NCI-H1436 (cell line): Measurements from ENCODE around the gene FCHO1.
"Not testable (repeated sequence)": the region's sequence is repeated elsewhere in the genome, so short reads cannot be mapped to it uniquely, and the experiment has no call there.

Source experiments
- DNase-seq: peaks from one replicate; lab custom pipeline; 2025; lab: John Stamatoyannopoulos, UW

FCHO1 gene

DNA sequence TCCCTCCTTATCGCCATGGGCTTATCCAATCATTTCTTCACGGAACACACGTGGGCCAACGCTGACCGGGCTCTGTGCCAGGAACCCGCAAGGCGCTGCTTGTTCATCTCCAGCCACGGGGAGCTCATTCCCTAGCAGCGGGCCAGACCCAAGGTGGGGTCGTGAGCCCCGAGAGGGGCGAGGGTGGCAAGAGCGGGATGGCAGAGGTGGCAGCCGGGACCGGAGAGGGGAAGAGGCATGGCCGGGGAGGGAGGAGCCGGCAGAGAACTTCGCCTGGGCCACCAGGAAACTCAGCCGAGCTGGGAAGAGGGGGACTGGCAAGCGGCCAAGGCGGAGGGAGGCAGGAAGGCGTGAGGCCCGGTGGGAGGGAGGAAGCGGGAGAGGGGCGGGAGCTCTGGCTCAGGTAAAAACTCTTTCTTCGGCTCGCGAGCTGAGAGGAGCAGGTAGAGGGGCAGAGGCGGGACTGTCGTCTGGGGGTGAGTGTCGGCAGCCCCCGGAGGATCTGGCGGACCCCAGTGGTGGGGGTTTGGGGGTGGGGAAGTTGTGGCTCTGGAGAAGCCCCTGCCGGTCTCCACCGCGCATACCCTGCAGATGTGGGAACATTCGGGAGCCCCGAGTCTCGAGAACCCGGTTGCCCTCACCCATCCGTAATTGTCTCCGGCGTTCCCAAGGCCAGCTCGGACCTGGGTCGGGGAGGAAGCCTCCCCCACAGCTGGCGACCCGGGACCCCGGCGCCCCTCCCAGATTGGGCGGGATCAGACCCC, 43.6 kb downstream of the FCHO1 start, which contains the start of gene B3GNT3:
TSS of gene B3GNT3 (plus strand) at position 408 of the 764 bp plus-strand sequence. CDS start 12,670 bp downstream, outside the sequence.
- DNase-seq: peak; percentile 44

DNA sequence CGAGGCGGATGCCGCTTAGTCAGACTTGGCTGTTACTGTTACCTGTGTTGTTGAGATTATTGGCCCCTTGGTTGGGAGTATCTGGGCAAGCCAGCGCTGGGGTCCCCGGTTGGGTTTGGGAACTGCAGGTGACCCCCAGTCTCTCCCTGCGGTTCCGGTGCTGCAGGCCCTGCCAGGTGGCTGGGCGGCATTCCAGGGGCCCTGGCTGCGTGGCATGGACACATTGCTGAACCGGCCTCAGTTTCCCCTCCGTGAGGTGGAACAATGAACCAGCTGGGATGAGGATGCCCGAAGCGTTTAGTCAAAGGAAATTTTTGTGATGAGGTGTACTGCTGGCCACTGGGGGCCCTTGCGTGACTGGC, 44.2 kb downstream of the FCHO1 start:
- no peak for DNase-seq

DNA sequence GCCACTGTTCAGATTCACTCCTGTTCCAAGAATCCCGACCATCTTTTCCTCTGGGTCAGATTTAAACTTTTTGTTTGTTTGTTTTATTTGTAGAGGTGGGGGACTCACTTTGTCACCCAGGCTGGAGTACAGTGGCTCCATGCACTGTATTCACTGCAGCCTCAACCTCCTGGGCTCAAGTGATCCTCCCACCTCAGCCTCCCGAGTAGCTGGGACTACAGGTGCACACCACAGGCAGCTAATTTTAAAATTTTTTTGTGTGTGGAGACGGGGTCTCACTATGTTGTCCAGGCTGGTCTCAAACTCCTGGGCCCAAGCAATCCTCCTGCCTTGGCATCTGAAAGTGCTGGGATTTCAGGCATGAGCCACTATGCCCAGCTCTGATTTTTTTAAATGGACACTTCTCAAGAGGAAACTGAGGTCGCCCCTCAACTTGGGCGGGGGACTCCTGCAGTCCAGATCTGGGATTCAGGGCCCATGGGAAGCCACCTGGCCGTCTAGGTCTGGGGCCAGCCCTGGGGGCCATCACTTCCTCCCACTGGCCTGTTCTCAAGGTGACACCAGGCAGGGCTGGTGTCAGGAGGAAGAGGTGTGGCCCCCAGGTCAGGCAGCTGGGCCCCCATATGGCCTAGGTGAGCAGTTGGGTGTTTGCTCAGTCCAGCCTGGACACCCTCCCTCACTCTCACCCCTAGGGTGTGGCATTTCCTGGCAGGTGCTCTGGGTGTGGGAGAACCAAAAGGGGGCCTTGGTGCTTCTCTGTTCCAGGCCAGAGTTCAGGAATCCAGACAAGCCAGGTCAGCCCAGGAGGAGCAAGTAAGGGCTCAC, 44.9 kb downstream of the FCHO1 start:
- DNase-seq: no peak

DNA sequence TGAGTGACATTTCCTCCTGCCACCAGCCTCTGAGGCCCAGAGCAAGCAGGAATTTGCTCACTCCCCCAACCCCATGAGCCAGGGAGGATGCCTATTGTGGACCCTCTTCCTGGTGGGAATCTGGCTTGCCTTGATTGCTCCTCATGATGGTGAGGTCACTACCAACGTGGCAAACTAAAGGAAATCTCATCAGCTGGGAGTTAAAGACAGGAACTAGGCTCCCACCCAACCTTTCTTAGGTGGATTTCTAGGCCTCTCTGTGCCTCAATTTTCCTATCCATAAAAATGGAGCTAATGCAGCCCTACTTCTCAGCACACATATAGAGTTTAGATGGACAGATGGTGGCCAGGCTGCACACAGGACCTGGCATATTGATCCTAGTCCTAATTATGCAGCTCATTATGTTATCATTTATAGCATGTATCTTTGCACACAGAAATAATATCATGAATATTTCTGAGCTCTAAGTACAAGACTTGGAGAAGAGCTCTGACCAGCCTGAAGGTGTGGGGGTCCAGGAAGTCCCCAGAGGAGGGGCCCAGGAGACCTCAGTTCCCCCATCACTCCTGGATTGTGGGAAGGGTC, 45.7 kb downstream of the FCHO1 start:
- DNase-seq: no peak

DNA sequence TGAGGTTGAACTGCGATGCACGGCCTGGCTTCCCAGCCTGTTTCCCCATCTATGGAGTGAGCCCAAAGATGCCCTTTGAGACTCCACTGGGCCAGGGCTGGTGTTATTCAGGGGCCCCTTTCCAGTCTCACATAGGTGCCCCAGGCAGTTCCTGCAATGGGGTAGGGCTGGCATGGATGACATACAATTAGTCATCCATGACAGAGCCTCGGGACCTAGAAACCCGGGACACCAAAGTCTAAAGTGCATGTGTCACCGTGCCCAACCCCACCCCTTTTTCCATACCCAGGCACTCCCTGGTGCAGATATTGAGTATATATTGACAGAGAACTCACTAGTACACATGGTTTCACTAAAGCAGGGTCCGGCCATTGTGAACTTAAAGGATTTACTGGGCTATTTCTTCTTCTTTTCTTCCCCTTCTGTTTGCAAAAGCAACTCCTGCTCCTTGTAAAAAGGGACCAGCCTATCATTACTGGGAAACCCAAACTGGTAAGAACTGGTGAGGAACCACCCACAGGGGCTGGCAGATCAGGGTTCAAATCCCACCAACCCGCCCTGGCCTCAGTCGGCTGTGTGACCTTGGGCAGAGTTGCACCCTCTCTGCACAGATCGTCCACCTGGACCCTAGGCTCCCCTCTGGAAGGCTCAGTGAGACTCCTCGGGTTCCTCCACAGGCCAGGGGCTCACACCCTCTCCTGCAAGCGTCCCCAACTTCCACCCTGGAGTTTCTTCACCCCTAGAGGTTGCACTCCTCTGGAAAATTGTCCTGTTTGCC, 46.3 kb downstream of the FCHO1 start:
- no peak for DNase-seq

DNA sequence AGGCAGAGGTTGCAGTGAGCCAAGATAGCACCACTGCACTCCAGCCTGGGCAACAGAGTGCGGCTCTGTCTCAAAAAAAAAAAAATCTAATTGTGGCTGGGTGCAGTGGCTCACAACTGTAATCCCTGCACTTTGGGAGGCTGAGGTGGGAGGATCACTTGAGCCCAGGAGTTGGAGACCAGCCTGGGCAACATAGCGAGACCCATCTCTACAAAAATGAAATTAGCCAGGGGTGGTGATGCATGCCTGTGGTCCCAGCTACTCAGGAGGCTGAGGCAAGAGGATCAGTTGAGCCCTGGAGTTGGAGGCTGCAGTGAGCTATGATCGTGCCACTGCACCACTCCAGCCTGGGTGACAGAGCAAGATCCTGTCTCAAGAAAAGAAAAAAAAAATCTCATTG, 47.3 kb downstream of the FCHO1 start:
- DNase-seq: not testable (repeated sequence)

DNA sequence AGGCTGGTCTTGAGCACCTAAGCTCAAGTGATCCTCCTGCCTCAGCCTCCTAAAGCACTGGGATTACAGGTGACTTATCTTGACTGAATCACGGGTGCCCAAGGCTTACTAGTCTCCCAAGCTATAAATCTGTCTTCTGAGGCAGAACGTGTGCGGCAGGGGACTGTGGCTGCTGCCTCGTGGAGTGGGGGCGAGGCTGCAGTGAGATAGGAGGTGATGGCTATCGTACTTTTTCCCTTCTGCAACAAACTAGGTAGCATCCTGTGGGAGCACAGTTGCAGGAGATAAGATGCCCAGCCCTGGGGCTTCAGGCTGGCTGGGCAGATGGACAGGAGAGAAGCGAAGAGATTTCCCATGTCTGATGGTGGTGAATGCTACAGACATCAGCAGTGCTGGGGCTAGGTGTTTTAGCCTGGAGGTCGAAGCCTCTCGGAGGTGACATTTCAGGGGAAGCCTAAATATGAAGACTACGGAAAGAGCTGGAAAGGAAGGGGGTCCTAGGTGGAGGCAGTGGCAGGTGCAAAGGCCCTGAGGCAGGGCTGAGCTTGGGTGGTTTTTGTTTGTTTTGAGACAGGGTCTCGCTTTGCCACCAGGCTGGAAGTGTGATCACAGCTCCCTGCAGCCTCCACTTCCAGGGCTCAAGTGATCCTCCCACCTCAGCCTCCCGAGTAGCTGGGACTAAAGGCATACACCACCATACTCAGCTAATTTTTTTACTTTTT, 51.0 kb downstream of the FCHO1 start:
- no peak for DNase-seq

DNA sequence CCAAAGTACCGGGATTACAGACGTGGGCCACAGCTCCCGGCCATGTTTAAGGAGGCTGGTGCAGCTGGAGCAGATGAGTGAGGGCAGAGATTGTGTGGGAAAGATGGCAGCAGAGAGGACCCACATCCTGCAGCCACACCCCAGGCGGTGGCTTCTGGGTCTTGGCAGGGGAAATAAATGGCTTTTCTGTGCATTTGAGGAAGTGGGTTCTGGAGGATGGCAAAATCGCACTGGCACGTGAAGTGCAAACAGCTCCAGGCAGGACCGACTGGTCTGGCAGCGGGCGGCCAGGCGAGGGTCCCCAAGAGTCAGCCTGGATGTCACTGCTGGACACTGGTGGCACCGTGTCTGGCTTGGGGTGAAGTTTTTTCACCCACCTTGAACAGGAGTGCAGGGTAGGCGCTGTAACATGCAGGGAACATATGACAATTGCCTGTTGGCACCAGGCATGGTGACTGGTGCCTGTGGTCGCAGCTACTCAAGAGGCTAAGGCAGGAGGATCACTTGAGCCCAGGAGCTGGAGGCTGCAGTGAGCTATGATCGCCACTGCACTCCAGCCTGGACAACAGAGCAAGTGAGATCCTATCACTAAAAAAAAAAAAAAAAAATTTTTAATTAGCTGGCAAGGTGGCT, 52.1 kb downstream of the FCHO1 start:
- DNase-seq: no peak

DNA sequence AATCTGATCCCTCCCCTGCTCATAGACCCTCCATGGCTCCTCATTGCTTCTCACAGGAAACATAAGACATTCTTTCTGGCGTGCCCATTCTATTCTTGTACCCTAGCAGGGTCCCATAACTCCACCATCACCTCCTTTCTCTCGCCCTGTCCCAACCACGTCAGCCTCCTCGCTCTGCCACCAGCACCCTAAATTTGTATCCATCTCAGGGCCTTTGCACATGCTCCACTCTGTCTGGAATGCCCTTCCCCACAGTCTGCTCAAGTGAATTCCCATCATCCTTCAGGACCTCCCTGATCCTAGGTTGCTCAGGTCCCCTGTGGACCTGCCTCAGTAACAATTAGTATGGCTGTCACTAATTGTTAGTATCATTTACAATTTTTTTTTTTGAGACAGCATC, 54.1 kb downstream of the FCHO1 start:
- DNase-seq: no peak

DNA sequence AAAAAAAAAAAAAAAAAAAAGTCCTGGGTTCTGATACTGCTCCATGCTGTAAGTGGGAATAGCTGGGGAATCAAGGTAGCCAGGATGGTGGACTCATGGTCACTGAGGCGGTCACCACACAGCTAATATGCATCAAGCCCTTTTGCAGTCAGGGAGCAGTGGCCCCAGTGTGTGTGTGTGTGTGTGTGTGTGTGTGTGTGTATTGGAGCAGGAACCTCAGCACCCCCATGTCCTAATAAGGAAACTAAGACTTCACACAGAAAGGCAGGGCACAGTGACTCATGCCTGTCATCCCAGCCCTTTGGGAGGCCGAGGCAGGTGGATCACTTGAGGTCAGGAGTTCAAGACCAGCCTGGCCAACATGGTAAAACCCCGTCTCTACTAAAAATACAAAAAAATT, 55.7 kb downstream of the FCHO1 start:
- no peak for DNase-seq

DNA sequence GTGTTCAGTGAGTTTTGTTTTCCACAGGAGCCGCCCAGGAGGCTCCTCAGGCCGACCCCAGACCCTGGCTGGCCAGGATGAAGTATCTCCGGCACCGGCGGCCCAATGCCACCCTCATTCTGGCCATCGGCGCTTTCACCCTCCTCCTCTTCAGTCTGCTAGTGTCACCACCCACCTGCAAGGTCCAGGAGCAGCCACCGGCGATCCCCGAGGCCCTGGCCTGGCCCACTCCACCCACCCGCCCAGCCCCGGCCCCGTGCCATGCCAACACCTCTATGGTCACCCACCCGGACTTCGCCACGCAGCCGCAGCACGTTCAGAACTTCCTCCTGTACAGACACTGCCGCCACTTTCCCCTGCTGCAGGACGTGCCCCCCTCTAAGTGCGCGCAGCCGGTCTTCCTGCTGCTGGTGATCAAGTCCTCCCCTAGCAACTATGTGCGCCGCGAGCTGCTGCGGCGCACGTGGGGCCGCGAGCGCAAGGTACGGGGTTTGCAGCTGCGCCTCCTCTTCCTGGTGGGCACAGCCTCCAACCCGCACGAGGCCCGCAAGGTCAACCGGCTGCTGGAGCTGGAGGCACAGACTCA, 56.5 kb downstream of the FCHO1 start:
- DNase-seq: no peak

DNA sequence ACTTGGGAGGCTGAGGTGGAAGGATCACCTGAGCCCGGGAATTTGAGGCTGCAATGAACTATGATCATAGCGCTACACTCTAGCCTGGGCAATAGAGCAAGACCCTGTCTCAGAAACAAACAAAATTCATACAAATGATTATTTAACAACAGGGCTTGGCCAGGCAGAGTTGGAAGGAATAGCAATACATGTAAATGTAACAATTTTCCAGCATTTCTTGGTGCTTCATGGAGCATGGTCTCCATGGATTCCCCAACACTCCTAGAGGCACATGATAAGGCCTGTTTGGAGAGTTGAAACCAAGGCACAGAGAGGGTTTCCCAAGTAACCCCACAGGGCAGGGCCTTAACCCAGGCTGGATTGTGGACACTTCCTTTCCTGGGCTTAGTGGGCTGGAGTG, 59.8 kb downstream of the FCHO1 start:
- DNase-seq: no peak

DNA sequence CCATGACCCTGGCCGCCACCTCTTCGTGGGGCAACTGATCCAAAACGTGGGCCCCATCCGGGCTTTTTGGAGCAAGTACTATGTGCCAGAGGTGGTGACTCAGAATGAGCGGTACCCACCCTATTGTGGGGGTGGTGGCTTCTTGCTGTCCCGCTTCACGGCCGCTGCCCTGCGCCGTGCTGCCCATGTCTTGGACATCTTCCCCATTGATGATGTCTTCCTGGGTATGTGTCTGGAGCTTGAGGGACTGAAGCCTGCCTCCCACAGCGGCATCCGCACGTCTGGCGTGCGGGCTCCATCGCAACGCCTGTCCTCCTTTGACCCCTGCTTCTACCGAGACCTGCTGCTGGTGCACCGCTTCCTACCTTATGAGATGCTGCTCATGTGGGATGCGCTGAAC, 60.4 kb downstream of the FCHO1 start:
- DNase-seq: no peak

DNA sequence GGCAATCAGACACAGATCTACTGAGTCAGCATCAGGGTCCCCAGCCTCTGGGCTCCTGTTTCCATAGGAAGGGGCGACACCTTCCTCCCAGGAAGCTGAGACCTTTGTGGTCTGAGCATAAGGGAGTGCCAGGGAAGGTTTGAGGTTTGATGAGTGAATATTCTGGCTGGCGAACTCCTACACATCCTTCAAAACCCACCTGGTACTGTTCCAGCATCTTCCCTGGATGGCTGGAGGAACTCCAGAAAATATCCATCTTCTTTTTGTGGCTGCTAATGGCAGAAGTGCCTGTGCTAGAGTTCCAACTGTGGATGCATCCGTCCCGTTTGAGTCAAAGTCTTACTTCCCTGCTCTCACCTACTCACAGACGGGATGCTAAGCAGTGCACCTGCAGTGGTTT, 60.8 kb downstream of the FCHO1 start:
- no peak for DNase-seq

DNA sequence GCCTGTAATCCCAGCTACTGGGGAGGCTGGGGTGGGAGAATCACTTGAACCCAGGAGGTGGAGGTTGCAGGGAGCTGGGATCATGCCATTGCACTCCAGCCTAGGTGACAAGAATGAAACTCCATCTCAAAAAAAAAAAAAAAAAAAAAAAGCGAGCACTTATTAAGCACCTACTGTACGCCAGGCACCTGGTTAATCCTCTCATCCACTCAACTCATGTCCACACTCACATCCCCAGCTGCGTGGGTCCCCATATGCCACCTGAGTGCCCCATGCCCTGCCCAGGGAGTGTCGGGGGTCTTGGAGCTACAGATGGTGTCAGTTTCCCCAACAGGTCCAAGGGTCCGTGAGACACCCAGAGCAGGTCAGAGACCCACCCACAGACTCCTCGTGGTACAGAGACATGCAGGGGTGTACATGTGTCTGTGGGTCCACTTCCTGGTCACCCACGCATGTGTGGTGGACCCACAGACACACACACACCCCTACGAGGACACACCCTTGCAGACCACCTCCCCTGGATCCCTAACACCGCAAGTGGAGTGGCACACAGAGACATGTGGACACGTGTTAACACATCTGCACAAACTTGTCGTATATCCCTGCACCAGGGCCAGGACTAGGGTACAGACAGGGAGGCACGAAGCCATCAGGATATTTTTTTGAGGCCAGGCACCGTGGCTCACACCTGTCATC, 66.5 kb downstream of the FCHO1 start:
- DNase-seq: no peak

DNA sequence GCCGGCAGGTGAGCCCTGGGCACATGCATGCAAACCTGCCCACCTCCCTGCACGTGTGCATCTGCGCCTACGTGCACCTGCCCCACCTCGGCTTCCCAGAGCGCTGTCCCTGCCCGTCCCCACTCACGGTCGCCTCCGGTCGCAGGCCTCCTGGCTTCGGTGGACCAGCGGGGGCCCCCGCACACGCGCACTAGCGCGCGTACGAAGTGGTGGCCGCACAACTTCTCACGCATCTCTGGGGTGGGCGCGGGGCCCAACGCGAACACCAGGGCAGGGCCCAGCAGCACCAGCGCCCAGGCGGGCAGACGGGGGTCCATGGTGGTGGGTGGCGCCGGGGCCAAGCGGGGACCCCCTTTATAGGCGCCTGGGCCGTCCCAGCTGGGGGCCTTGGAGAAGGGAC, 69.9 kb downstream of the FCHO1 start, which contains the start of gene INSL3:
TSS of gene INSL3 (minus strand) at position 330 of the 400 bp plus-strand sequence. CDS start at position 317, 13 bp downstream.
- DNase-seq: no peak

DNA sequence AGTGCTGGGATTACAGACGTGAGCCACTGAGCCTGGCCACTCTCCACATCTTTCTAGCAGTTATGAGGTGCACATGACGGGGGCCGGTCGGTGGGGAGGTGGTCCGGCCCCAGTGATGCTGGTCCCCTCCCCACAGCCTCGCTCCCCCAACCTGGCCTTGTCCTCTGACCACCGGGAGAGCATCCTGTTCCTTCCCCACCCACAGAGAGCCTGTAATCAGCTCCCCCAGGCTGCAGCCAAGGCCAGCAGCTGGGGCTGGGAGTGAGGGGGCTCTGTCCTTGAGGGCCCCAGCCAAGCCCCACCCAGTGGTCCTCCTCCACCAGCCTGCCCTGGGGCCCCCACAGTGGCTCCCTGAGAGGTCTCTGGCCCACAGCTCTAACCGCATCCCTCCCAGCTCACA, 73.1 kb downstream of the FCHO1 start:
- DNase-seq: no peak

DNA sequence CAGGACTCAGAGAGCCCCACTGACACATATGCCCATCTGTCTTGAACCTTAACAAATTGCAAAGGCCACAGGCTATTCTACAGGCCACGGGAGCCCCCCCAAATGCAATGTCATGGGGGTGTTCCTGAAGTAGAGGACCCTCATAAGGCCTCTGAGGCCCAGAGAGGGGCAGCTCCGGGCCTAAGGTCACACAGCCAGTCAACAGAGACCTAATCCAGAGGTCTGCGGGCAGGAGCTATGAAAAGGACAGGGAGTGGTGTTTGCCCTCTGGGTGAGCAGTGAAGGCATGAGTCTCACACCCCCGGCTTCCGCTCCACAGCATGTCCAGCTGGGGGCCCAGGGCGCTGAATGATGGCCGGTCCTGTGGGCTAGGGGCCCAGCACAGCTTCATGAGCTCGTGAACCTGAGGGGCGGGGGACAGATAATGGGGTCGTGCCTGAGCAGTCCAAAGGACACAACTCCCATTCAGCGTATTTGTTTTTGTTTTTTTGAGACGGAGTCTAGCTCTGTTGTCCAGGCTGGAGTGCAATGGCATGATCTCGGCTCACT, 75.3 kb downstream of the FCHO1 start:
- DNase-seq: no peak

DNA sequence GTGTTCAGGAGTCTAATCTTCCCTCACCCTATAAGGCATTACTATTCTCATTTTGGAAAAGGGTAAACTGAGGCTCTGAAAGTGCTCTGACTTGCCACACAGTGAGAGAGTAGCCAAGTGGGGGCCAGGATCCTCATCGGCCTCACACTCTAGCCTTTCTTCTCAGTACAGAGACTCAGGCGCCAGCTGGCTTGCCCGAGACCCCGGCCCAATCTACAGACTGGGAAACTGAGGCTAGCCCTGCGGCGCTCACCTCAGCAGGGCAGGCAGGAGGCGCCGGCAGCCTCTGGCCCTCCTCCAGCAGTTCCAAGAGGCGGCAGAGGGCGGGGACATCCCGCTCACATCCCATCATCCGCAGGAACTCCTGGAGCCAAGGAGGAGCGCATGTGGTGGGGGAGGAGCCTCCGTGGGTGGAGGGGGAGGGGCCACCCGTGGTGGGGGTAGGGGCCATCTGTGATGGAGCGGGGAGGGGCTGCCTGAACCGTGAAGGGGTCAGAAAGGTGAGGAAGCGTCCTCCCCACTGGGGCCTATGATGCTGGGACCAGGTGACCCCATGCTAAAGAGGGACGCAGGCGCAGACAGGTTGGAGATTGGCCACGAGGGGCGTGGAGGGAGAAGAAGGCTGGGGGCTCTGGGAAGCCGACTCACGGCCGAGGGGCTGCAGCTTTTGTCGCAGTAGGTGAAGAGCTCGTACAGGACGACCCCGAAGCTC, 78.7 kb downstream of the FCHO1 start:
- DNase-seq: no peak
